Left lung (tissue), 14 donors: ENCODE data around the gene ARID3C. TPM values are rescaled to one million over a fixed set of nuclear protein-coding genes. Genes with fewer than 3 reads are reported as not detected.

Source experiments
- ATAC-seq: fragments of 200-7000 bp; cut with Tn5 transposase; one replicate; pipeline ENCODE4 v1.9.1; 2020; ENCODE audit warnings: moderate library complexity
- DNase-seq, 4 donors: peaks; one replicate each; pipeline ENCODE4 v3.0.0-alpha.2; 2013 to 2020
- H3K27ac ChIP-seq, 2 donors: fragments of 200-600 bp; sonication (generic) in 1 of 2; one replicate each; pipeline versions ENCODE4 v1.5.0 to v1.8.0; 2020 to 2021
- H3K27me3 ChIP-seq, 2 donors: fragments of 200-600 bp; sonication (generic) in 1 of 2; one replicate each; pipeline versions ENCODE4 v1.5.0 to v1.8.0; 2020 to 2021
- H3K36me3 ChIP-seq, 2 donors: fragments of 200-600 bp; sonication (generic) in 1 of 2; one replicate each; pipeline versions ENCODE4 v1.5.0 to v1.8.0; 2020 to 2021
- H3K4me1 ChIP-seq, 2 donors: fragments of 200-600 bp; one replicate each; pipeline ENCODE4 v1.8.0; 2021
- H3K4me3 ChIP-seq, 2 donors: fragments of 200-600 bp; sonication (generic) in 1 of 2; one replicate each; pipeline versions ENCODE4 v1.5.0 to v1.8.0; 2020 to 2021; ENCODE audit warnings: mild to moderate bottlenecking in 1 of 2
- H3K9me3 ChIP-seq, 2 donors: fragments of 200-600 bp; sonication (generic) in 1 of 2; one replicate each; pipeline versions ENCODE4 v1.5.0 to v1.8.0; 2020 to 2021
- CTCF ChIP-seq, 2 donors: fragments of 200-600 bp; sonication (generic) in 1 of 2; IDR thresholded peaks; one replicate each; pipeline versions ENCODE4 v1.5.0 to v1.8.0; 2021; ENCODE audit warnings: antibody characterized with exemption in 2 of 2
- intact Hi-C, 2 donors: fragments of 100-400 bp; cut with DNase I; formaldehyde crosslinking; loops; one replicate each; pipeline versions ENCODE4 v1.11.2 to v1.14.2; 2022
- long read RNA-seq, 12 donors: library from polyadenylated mRNA in 2 of 12; unstranded in 2 of 12; transcript quantifications; one replicate each; pipeline ENCODE4 v2.0.0 and lab custom pipeline, GENCODE V29; 2019 to 2026
- polyA plus RNA-seq, 6 donors: library from polyadenylated mRNA; unstranded; fragments of 120-200 nt; gene quantifications; one replicate each; pipeline ENCODE4 v1.2.1, GENCODE V29; 2013; ENCODE audit not compliant: insufficient read length in 6 of 6
- total RNA-seq, 2 donors: library from RNA; stranded (reverse); fragmentation: NEBNext Ultra II Directional; extraction: Animal tissue kit (Norgen Biotek cat#: 25700); gene quantifications; one replicate each; pipeline ENCODE4 v1.2.1, GENCODE V29; 2021
- donor health status: DM: no; HTN: yes; CAD: no.
- donor health status: DM: no; HTN: no; CAD: no.

ARID3C gene
- total RNA-seq (not detected), polyA plus RNA-seq (under 1 TPM in 3 of 6 donors, not detected in 3; 0.13 to 0.24 (median 0.15) TPM)
- long read RNA-seq, donor 1: 0 reads
- long read RNA-seq, donor 2: 0 reads
- long read RNA-seq, donor 3: 0 reads
- long read RNA-seq, donor 4: 0 reads
- long read RNA-seq, donor 5: 0 reads
- long read RNA-seq, donor 6: 0 reads
- long read RNA-seq, donor 7: 0 reads
- long read RNA-seq, donor 8: 0 reads
- long read RNA-seq, donor 9: 0 reads
- long read RNA-seq, donor 10: 0 reads
- long read RNA-seq, donor 11: 0 reads
- long read RNA-seq, donor 12: 0 reads

GRCh38 chr9:34628656-34629490, at the start of gene ARID3C:
Gene ARID3C (minus strand): TSS chr9:34629066. CDS start chr9:34628014, 1,052 bp downstream.
- DNase-seq (peak in 1 of 4 donors; percentile 86), ATAC-seq (peak; percentile 84)
- H3K27ac ChIP-seq: no peak within 1 kb of the TSS
- no peak for TF ChIP-seq CTCF (IDR thresholded peaks at IDR 0.05)
- no peaks in the 10 kb centered on the region for H3K36me3 ChIP-seq
- no peaks in the 10 kb centered on the region for H3K9me3 ChIP-seq
- intact Hi-C loops: no loop called here
- peak within 1 kb of the TSS; percentile 21 to 25 for H3K4me3 ChIP-seq
- peaks cover 60 to 74% of the 10 kb centered on the region in 2 donors for H3K27me3 ChIP-seq
- peaks cover 0 to 13% of the 10 kb centered on the region in 2 donors for H3K4me1 ChIP-seq

- Histone ChIP-seq H3K36me3 (no peaks in the 10 kb centered on the region), H3K27ac (no peak overlapping the region), H3K9me3 (no peaks in the 10 kb centered on the region), H3K4me3 (no peak overlapping the region), H3K4me1 (no peaks in the 10 kb centered on the region), H3K27me3 (no peaks in the 10 kb centered on the region)
- intact Hi-C loops: no loop called here
- no peak for TF ChIP-seq CTCF (IDR thresholded peaks at IDR 0.05)
- ATAC-seq (peak; percentile 36), DNase-seq (no peak)
Observed at GRCh38 chr9:34675869-34676268, 47.0 kb upstream of the ARID3C start.

GRCh38 chr9:34675048-34675714, 46.3 kb upstream of the ARID3C start:
- H3K27me3 ChIP-seq: no peaks in the 10 kb centered on the region
- peak; percentile 27 to 44 for TF ChIP-seq CTCF (IDR thresholded peaks at IDR 0.05)
- H3K4me1 ChIP-seq: no peaks in the 10 kb centered on the region
- peak; percentile 86 for ATAC-seq
- H3K4me3 ChIP-seq: no peak overlapping the region
- intact Hi-C loops: no loop called here
- H3K36me3 ChIP-seq: no peaks in the 10 kb centered on the region
- H3K9me3 ChIP-seq: no peaks in the 10 kb centered on the region
- DNase-seq: peak in 2 of 4 donors; percentile 61 to 62
- H3K27ac ChIP-seq: no peak overlapping the region

GRCh38 chr9:34674440-34674839, 45.6 kb upstream of the ARID3C start:
- H3K4me3 ChIP-seq: no peak overlapping the region
- H3K36me3 ChIP-seq: peaks cover 0 to 3% of the 10 kb centered on the region in 2 donors
- no peak overlapping the region for H3K27ac ChIP-seq
- DNase-seq: no peak
- no peaks in the 10 kb centered on the region for H3K4me1 ChIP-seq
- ATAC-seq: no peak
- intact Hi-C loops: no loop called here
- peaks cover 0 to 2% of the 10 kb centered on the region in 2 donors for H3K9me3 ChIP-seq
- no peaks in the 10 kb centered on the region for H3K27me3 ChIP-seq
- TF ChIP-seq CTCF (IDR thresholded peaks at IDR 0.05): no peak
